Nasal cavity respiratory epithelium epithelial cell of viscerocranial mucosa (primary cell): ENCODE measurements around the gene TAPBPL. TPM values are rescaled to one million over a fixed set of nuclear protein-coding genes. Genes with fewer than 3 reads are reported as not detected.

Source experiments
- total RNA-seq: library from RNA; depleted of rRNA; stranded (reverse); fragments of >200 nt; gene quantifications from 2 replicates; pipeline ENCODE4 v1.2.3, GENCODE V29; 2014

The TAPBPL gene, protein sequence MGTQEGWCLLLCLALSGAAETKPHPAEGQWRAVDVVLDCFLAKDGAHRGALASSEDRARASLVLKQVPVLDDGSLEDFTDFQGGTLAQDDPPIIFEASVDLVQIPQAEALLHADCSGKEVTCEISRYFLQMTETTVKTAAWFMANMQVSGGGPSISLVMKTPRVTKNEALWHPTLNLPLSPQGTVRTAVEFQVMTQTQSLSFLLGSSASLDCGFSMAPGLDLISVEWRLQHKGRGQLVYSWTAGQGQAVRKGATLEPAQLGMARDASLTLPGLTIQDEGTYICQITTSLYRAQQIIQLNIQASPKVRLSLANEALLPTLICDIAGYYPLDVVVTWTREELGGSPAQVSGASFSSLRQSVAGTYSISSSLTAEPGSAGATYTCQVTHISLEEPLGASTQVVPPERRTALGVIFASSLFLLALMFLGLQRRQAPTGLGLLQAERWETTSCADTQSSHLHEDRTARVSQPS
- 2.4 and 18.9 TPM in 2 replicates for total RNA-seq

DNA sequence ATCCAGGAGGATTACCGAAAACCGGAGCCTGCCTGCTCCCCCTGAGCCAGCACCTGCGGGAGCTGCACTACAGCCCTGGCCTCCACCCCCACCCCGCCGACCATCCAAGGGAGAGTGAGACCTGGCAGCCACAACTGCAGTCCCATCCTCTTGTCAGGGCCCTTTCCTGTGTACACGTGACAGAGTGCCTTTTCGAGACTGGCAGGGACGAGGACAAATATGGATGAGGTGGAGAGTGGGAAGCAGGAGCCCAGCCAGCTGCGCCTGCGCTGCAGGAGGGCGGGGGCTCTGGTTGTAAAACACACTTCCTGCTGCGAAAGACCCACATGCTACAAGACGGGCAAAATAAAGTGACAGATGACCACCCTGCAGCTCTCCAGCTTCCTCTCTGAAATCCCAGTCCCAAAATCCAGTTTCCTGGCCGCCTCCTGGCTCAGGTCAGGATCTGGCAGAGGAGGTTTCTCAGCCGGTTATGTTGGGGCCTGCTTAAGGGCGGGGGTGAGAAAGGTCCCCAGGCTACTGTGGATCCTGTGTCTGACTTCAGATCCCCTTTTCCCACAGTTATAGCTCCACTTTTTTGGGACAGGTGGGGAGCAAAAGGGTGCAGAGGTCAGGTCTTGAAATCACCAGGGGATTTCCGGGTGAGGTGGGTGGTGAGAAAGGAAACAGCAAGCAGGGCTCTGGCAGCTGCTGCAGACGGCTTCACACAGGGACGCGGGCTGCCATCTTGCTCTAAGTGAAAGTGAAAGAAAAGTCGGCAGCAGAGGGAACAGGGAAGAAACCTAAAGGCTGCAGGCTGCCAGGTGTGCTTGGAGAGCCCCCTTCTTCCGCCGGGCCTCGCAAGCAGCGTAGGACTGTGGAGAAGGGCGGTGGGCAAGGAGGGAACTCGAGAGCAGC, at the start of gene TAPBPL:
Gene TAPBPL, plus strand, starts transcription at position 695 of the 897 bp plus-strand sequence. CDS start 207 bp downstream, outside the sequence.

DNA sequence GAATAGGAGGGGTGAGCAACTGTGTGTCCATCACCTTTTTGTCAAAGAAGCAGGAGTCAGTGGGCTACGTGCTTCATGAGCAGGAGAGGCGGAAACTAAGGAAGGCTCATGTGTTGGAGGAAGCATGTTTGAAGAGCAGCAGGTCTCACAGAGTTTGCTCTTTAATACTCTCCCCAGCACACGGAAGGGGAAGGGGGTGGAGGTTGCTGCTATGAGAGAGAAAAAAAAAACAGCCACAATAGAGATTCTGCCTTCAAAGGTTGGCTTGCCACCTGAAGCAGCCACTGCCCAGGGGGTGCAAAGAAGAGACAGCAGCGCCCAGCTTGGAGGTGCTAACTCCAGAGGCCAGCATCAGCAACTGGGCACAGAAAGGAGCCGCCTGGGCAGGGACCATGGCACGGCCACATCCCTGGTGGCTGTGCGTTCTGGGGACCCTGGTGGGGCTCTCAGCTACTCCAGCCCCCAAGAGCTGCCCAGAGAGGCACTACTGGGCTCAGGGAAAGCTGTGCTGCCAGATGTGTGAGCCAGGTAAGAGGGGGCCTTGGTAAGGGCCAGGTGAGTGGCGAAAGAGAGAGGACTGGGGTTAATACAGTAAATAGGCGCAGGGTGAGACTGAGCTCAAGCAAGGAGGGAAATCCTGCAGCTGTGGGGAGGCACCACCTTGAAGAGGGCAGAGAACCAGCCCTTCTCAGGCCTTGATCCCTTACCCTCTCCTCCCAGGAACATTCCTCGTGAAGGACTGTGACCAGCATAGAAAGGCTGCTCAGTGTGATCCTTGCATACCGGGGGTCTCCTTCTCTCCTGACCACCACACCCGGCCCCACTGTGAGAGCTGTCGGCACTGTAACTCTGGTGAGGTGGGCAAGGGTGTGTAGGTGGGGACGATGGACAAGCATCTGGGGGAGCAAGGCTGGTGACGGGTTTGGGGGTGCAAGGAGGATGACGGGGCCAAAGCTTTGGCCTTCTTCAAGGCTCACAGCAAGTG, 6.8 kb upstream of the TAPBPL start, which contains the start of gene CD27:
Gene CD27, plus strand, starts transcription at position 252 of the 985 bp plus-strand sequence. Its CDS starts 141 bp downstream, at position 393.

DNA sequence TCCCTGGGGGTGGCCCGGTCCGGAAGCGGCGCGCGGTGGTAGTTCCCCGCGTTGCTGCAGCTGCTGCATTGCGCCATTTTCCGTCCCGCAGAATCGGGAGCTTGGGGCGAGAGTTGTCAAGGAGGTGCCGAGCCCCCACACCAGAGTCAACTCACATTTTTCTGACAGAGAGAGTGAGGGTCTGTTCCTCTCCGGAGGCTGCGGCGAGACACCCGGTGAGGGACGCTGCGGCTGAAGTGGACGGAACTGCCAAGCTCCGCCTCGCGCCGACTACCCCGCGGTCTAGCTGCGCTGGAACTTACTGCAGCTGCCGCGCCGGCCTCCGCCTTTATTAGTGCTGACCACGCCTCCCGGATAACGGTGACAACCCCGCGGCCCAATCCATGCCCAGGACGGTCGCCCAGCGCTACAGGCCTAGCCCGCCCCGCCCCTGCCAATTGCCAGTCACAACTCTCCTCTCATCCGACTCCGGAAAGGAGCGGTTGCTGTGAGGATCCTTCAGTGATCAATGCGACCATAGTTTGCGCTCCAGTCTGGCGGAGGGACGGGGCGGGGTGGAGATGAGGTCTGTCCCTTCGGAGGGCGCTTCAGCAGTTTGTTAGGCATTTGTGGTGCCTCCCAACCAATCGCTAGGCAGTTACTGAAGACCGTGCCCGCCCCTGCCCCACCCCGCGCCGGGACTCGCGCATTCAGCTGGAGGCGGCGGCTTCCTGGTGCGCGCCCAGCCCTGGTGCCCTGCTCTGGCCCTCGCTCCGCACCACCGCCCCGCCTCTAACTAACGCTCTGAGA, 18.7 kb downstream of the TAPBPL start, which contains the start of gene VAMP1:
Gene VAMP1, minus strand, starts transcription at position 303 of the 789 bp plus-strand sequence. Its CDS starts 146 bp downstream, at position 157.

DNA sequence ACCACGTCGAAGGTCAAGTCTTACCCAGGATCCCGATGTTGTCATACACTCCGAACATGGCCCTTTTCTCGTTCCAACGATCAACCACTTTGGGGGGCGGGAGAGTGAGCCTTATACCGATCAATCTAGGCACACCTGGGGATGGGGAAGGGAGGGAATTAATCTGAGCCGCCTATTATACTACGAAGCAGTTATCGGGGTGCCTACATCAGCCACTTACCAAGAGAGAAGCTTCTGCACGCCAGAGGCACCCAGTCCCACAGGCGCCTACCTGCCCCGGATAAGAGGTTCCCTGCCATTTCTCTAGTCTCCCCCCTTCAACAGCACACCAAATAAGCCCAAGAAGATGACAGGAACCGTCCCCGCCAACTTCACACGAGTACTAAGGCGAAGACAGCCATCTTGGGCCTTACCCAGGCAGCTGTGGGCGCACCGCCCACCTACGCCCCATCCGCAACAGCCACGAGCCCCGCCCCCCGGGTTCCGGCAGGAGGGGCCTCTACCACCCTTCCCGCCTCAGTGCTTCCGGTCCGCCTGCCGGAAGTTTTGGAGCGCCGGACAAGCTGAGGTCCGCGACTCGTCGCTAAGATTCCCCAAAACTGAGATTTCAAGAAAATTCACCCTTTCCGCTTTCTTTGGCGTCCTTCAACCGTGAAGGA, 41.1 kb downstream of the TAPBPL start, which contains the start of gene MRPL51:
Gene MRPL51, minus strand, starts transcription at position 425 of the 659 bp plus-strand sequence. Its CDS starts 126 bp downstream, at position 299.

DNA sequence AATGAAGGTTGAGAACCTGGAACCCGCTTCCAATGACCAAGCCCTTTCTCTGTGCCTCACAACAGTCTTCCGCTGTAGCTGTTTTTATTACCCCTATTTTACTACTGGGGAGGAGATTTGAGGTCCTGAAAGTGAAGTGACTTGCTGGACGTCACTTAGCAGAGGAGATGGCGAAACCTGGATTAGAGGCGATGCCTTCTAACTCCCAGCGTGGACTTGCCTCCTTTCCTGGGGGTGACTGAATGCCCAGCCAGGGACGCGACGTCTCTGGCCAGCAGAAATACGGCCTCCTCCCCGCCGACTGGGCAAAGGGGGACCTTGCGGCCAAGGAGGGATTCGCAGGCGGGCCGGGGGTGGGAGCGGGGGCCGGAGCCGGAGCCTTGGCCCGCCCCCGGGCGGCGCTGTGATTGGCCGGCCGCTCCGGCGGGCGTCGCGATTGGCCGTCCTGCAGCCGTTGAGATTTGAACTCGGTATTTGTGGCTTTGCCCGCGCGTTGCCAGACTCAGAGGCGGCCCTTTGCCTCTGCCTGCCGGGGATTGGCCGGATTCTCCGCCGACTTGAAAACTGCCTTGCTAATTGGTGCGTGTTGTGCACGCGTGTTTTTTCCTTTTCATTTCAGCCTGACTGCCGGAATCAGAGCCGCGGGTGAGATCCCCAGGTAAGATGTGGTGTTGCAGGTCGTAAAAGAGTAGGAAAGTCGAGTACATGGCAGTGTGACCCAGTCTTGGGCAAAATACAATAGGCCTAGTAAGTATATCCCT, 41.8 kb downstream of the TAPBPL start, which contains the start of gene NCAPD2:
Gene NCAPD2, plus strand, starts transcription at position 606 of the 761 bp plus-strand sequence. CDS start 997 bp downstream, outside the sequence.

Other genes starting within 250 kb of the TAPBPL start
- gene PLEKHG6, start 141.4 kb upstream of the TAPBPL start, total RNA-seq: 15.4 and 32.5 TPM in 2 replicates
- gene TNFRSF1A, start 110.0 kb upstream of the TAPBPL start, total RNA-seq: 51.6 and 110 TPM in 2 replicates
- 9.6 and 76.7 TPM in 2 replicates for gene SCNN1A, start 76.5 kb upstream of the TAPBPL start, total RNA-seq
- gene LTBR, start 67.9 kb upstream of the TAPBPL start, total RNA-seq: 60.1 and 95.4 TPM in 2 replicates
- not detected in 2 replicates for gene CD27, start 7.1 kb upstream of the TAPBPL start, total RNA-seq
- gene VAMP1, start 18.6 kb downstream of the TAPBPL start, total RNA-seq: 1.6 and 2.1 TPM in 2 replicates
- gene MRPL51, start 41.2 kb downstream of the TAPBPL start, total RNA-seq: 85.8 and 94.7 TPM in 2 replicates
- 27.3 and 29.9 TPM in 2 replicates for gene NCAPD2, start 42.1 kb downstream of the TAPBPL start, total RNA-seq
- gene GAPDH, start 82.5 kb downstream of the TAPBPL start, total RNA-seq: 4,821 and 5,284 TPM in 2 replicates
- 0.34 and 0.71 TPM in 2 replicates for gene IFFO1, start 104.0 kb downstream of the TAPBPL start, total RNA-seq
- 37.3 and 45.6 TPM in 2 replicates for gene NOP2, start 116.2 kb downstream of the TAPBPL start, total RNA-seq
- gene CHD4, start 155.3 kb downstream of the TAPBPL start, total RNA-seq: 132 and 213 TPM in 2 replicates
- 2.7 and 5.1 TPM in 2 replicates for gene LPAR5, start 183.9 kb downstream of the TAPBPL start, total RNA-seq
- gene ACRBP, start 195.4 kb downstream of the TAPBPL start, total RNA-seq: 0.34 and 0.50 TPM in 2 replicates
- gene ING4, start 211.1 kb downstream of the TAPBPL start, total RNA-seq: 11.6 and 24.5 TPM in 2 replicates
- 7.2 and 17.5 TPM in 2 replicates for gene ZNF384, start 237.3 kb downstream of the TAPBPL start, total RNA-seq
- not detected in 2 replicates for gene PIANP, start 248.8 kb downstream of the TAPBPL start, total RNA-seq